Astrocyte (in vitro differentiated cells and primary cell): ENCODE measurements around the gene SPTBN2.

Experiments used
- EZH2 ChIP-seq: IDR thresholded peaks from 2 replicates; pipeline ENCODE4 v1.6.1; 2012; ENCODE audit warnings: mild to moderate bottlenecking, low read length, inconsistent platforms; ENCODE audit not compliant: insufficient read depth
- TF ChIP-seq, protein P1 (sequence below): IDR thresholded peaks from 2 replicates; pipeline ENCODE4 v1.5.1; 2011; ENCODE audit warnings: low read depth, mild to moderate bottlenecking, inconsistent platforms, low read length, moderate library complexity; ENCODE audit not compliant: insufficient read depth

- TF ChIP-seq, protein P1, sequence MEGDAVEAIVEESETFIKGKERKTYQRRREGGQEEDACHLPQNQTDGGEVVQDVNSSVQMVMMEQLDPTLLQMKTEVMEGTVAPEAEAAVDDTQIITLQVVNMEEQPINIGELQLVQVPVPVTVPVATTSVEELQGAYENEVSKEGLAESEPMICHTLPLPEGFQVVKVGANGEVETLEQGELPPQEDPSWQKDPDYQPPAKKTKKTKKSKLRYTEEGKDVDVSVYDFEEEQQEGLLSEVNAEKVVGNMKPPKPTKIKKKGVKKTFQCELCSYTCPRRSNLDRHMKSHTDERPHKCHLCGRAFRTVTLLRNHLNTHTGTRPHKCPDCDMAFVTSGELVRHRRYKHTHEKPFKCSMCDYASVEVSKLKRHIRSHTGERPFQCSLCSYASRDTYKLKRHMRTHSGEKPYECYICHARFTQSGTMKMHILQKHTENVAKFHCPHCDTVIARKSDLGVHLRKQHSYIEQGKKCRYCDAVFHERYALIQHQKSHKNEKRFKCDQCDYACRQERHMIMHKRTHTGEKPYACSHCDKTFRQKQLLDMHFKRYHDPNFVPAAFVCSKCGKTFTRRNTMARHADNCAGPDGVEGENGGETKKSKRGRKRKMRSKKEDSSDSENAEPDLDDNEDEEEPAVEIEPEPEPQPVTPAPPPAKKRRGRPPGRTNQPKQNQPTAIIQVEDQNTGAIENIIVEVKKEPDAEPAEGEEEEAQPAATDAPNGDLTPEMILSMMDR, result no peak
- TF ChIP-seq EZH2, result no peak
Measured at GRCh38 chr11:66692446-66692845, 36.6 kb downstream of the SPTBN2 start.
